CD4-positive, alpha-beta T cell (primary cell): ENCODE measurements around the gene SNHG17. TPM values are rescaled to one million over a fixed set of nuclear protein-coding genes. Genes with fewer than 3 reads are reported as not detected.

Experiments
- ATAC-seq: fragments of 200-7000 bp; cut with Tn5 transposase; one replicate; pipeline ENCODE4 v1.10.0; 2022; ENCODE audit warnings: mild to moderate bottlenecking; ENCODE audit not compliant: poor library complexity
- CTCF ChIA-PET: fragments of 350-600 bp; sonication (Branson Sonifier 250); formaldehyde crosslinking; loops from one replicate; lab custom pipeline; 2021; ENCODE audit warnings: antibody characterized with exemption, inconsistent platforms; lab: Charles Lee
- POLR2A ChIA-PET: fragments of 350-600 bp; sonication (Branson Sonifier 250); formaldehyde crosslinking; loops from one replicate; lab custom pipeline; 2021; ENCODE audit warnings: antibody characterized with exemption, inconsistent platforms; lab: Charles Lee
- DNase-seq, 14 experiments: peaks; one replicate each; pipeline ENCODE4 v3.0.0-alpha.2; 2013 to 2020; ENCODE audit warnings: mixed read lengths in 2 of 14
- H3K27ac ChIP-seq, 2 donors: one replicate each; pipeline versions ENCODE4 v1.5.1 to v1.7.0; 2013; ENCODE audit warnings: low read length in 2 of 2, low read depth in 1 of 2, mild to moderate bottlenecking in 1 of 2
- H3K27me3 ChIP-seq, 2 experiments: 1 replicate in 1 of 2; 2 replicates in 1 of 2; pipeline versions ENCODE4 v1.6.1 to v1.7.0; 2013; ENCODE audit warnings: low read length in 2 of 2, control low read depth in 1 of 2, mild to moderate bottlenecking in 1 of 2, moderate library complexity in 1 of 2; ENCODE audit not compliant: insufficient read depth in 2 of 2, control insufficient read depth in 1 of 2
- H3K36me3 ChIP-seq: one replicate; pipeline ENCODE4 v1.6.1; 2013; ENCODE audit warnings: low read length, control low read depth; ENCODE audit not compliant: insufficient read depth
- H3K4me1 ChIP-seq: one replicate; pipeline ENCODE4 v1.6.1; 2013; ENCODE audit warnings: low read length, control low read depth; ENCODE audit not compliant: insufficient read depth
- H3K4me3 ChIP-seq: one replicate; pipeline ENCODE4 v1.5.1; 2013; ENCODE audit warnings: mild to moderate bottlenecking, low read length, moderate library complexity
- H3K9me3 ChIP-seq, 2 experiments: 1 replicate in 1 of 2; 2 replicates in 1 of 2; pipeline versions ENCODE4 v1.6.1 to v1.7.0; 2013; ENCODE audit warnings: low read length in 2 of 2, mild to moderate bottlenecking in 2 of 2, control low read depth in 1 of 2, moderate library complexity in 1 of 2; ENCODE audit not compliant: control insufficient read depth in 1 of 2, insufficient read depth in 1 of 2
- H3K27ac Mint-ChIP-seq: one replicate; pipeline ENCODE4 v1.8.0; 2020; ENCODE audit warnings: mixed read lengths
- H3K27me3 Mint-ChIP-seq: one replicate; pipeline ENCODE4 v1.8.0; 2021; ENCODE audit warnings: mixed read lengths
- H3K36me3 Mint-ChIP-seq: one replicate; pipeline ENCODE4 v1.8.0; 2021; ENCODE audit warnings: low read depth, mixed read lengths
- H3K4me1 Mint-ChIP-seq: one replicate; pipeline ENCODE4 v1.8.0; 2021; ENCODE audit warnings: low read depth, mixed read lengths
- H3K4me3 Mint-ChIP-seq: one replicate; pipeline ENCODE4 v1.8.0; 2020; ENCODE audit warnings: mild to moderate bottlenecking, mixed read lengths
- H3K9me3 Mint-ChIP-seq: one replicate; pipeline ENCODE4 v1.8.0; 2020; ENCODE audit warnings: mixed read lengths
- CTCF ChIP-seq: fragments of 200-600 bp; IDR thresholded peaks from one replicate; pipeline ENCODE4 v1.8.0; 2022; ENCODE audit warnings: antibody characterized with exemption, mild to moderate bottlenecking
- intact Hi-C, 2 experiments: fragments of 100-400 bp; cut with DNase I in 1 of 2; cut with micrococcal nuclease in 1 of 2; formaldehyde crosslinking; loops; one replicate each; pipeline versions ENCODE4 v1.15.1 to v1.9.0; 2023 to 2025; cut with DNase I, micrococcal nuclease
- total RNA-seq, 174 experiments: library from RNA in 2 of 174; stranded (reverse) in 2 of 174; gene quantifications; one replicate each; pipeline ENCODE4 v1.2.3 and lab custom pipeline; 2021 to 2026

Gene SNHG17
- total RNA-seq, 2 experiments from 2014 or later, result 94.1 to 99.3 TPM

- Histone ChIP-seq H3K27me3 (no peaks in the 10 kb centered on the region), H3K27ac (no peak overlapping the region), H3K9me3 (peaks cover 0 to 4% of the 10 kb centered on the region in 2 experiments), H3K4me3 (no peak overlapping the region), H3K4me1 (no peaks in the 10 kb centered on the region), H3K36me3 (no peaks in the 10 kb centered on the region)
- DNase-seq (no peak), ATAC-seq (no peak)
- POLR2A ChIA-PET, result no interaction called here
- Mint-ChIP-seq H3K9me3 (no peaks in the 10 kb centered on the region), H3K27me3 (no peaks in the 10 kb centered on the region), H3K4me1 (no peaks in the 10 kb centered on the region), H3K4me3 (no peak overlapping the region), H3K27ac (no peak overlapping the region), H3K36me3 (no peaks in the 10 kb centered on the region)
- CTCF ChIA-PET, result no interaction called here
- intact Hi-C loops, result no loop called here
- TF ChIP-seq CTCF, result no peak
Observed at GRCh38 chr20:38395165-38395564, 40.0 kb downstream of the SNHG17 start.

GRCh38 chr20:38393259-38393658 lies 41.9 kb downstream of the SNHG17 start:
- no peak for DNase-seq
- H3K27me3 ChIP-seq, result no peaks in the 10 kb centered on the region
- Mint-ChIP-seq H3K36me3 (no peaks in the 10 kb centered on the region), H3K9me3 (no peaks in the 10 kb centered on the region), H3K4me3 (no peak overlapping the region), H3K4me1 (no peaks in the 10 kb centered on the region), H3K27me3 (no peaks in the 10 kb centered on the region), H3K27ac (no peak overlapping the region)
- ATAC-seq, result no peak
- H3K4me3 ChIP-seq, result no peak overlapping the region
- CTCF ChIA-PET, result no interaction called here
- peaks cover 0 to 13% of the 10 kb centered on the region in 2 experiments for H3K9me3 ChIP-seq
- no peak overlapping the region for H3K27ac ChIP-seq
- intact Hi-C loops, result no loop called here
- POLR2A ChIA-PET, result no interaction called here
- no peaks in the 10 kb centered on the region for H3K4me1 ChIP-seq
- no peaks in the 10 kb centered on the region for H3K36me3 ChIP-seq
- no peak for TF ChIP-seq CTCF

- DNase-seq (no peak), ATAC-seq (no peak)
- Mint-ChIP-seq H3K36me3 (no peaks in the 10 kb centered on the region), H3K4me3 (no peak overlapping the region), H3K9me3 (no peaks in the 10 kb centered on the region), H3K27ac (no peak overlapping the region), H3K4me1 (no peaks in the 10 kb centered on the region), H3K27me3 (no peaks in the 10 kb centered on the region)
- peaks cover 0 to 13% of the 10 kb centered on the region in 2 experiments for H3K9me3 ChIP-seq
- ChIA-PET POLR2A (no interaction called here), CTCF (no interaction called here)
- H3K36me3 ChIP-seq, result no peaks in the 10 kb centered on the region
- intact Hi-C loops, result no loop called here
- H3K4me3 ChIP-seq, result no peak overlapping the region
- no peaks in the 10 kb centered on the region for H3K4me1 ChIP-seq
- H3K27ac ChIP-seq, result no peak overlapping the region
- no peak for TF ChIP-seq CTCF
- H3K27me3 ChIP-seq, result no peaks in the 10 kb centered on the region
Observed at GRCh38 chr20:38392356-38392755, 42.8 kb downstream of the SNHG17 start.
